A549 (cell line): Measurements from ENCODE around the gene CNNM3.

Experiments
- JUN ChIP-seq, 2 experiments: fragments of >200 bp; sonication (Bioruptor Twin); formaldehyde crosslinking; IDR thresholded peaks; 2 replicates in 1 of 2; 3 replicates in 1 of 2; pipeline ENCODE4 v1.6.1; 2016 to 2017
- POLR2A ChIP-seq: IDR thresholded peaks from 2 replicates; pipeline ENCODE4 v1.6.1; 2012; ENCODE audit warnings: mild to moderate bottlenecking, low read length
- RARB ChIP-seq: fragments of 250-450 bp; sonication (Bioruptor Pico); IDR thresholded peaks from 2 replicates; pipeline ENCODE4 v1.8.0; 2021; ENCODE audit warnings: mild to moderate bottlenecking, moderate library complexity
- TF ChIP-seq, protein P1 (sequence below): fragments of >200 bp; sonication (Bioruptor Twin); formaldehyde crosslinking; IDR thresholded peaks from 3 replicates; pipeline ENCODE4 v1.5.1; 2016

DNA sequence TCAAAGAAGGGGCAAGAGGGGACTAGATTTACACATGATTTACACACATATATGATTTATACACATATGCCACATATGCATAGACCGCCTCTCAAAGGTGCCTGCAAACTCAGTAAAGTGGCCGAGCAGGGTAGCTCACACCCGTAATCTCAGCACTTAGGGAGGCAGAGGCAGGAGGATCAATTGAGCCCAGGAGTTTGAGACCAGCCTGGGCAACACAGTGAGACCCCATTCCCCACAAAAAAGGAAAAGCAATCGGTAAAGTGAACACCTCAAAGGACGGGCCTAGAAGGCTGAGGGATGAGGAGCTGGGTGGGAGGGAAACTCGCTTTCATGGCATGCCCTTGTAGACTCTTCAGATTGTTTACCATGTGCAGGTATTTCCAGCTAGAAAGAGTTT is 36.6 kb downstream of the CNNM3 start:
- TF ChIP-seq POLR2A (no peak), RARB (CRISPR knock-in tag) (no peak), JUN (IDR thresholded peaks at IDR 0.05) (no peak)
- TF ChIP-seq, protein P1, sequence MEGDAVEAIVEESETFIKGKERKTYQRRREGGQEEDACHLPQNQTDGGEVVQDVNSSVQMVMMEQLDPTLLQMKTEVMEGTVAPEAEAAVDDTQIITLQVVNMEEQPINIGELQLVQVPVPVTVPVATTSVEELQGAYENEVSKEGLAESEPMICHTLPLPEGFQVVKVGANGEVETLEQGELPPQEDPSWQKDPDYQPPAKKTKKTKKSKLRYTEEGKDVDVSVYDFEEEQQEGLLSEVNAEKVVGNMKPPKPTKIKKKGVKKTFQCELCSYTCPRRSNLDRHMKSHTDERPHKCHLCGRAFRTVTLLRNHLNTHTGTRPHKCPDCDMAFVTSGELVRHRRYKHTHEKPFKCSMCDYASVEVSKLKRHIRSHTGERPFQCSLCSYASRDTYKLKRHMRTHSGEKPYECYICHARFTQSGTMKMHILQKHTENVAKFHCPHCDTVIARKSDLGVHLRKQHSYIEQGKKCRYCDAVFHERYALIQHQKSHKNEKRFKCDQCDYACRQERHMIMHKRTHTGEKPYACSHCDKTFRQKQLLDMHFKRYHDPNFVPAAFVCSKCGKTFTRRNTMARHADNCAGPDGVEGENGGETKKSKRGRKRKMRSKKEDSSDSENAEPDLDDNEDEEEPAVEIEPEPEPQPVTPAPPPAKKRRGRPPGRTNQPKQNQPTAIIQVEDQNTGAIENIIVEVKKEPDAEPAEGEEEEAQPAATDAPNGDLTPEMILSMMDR, result no peak
